Measurements from ENCODE around the gene JAK1.

GRCh38 chr1:64881281-64881680, 85.1 kb downstream of the JAK1 start:
- TF ChIP-seq CTCF (IDR thresholded peaks at IDR 0.05; ENCODE audit: low read depth, low read length) (no peak), EZH2phosphoT487 (IDR thresholded peaks at IDR 0.05; ENCODE audit: low read depth) (no peak)

All from OCI-LY3 (cell line).